HG02970 (cell line): ENCODE results near the gene VSTM2L.

Experiments used
- ATAC-seq: cut with Tn5 transposase; IDR thresholded peaks from one replicate; pipeline ENCODE4 v1.9.1; 2021; ENCODE audit warnings: mild to moderate bottlenecking, moderate library complexity, moderate number of reproducible peaks; ENCODE audit not compliant: unreplicated experiment, low FRiP score

VSTM2L gene

DNA sequence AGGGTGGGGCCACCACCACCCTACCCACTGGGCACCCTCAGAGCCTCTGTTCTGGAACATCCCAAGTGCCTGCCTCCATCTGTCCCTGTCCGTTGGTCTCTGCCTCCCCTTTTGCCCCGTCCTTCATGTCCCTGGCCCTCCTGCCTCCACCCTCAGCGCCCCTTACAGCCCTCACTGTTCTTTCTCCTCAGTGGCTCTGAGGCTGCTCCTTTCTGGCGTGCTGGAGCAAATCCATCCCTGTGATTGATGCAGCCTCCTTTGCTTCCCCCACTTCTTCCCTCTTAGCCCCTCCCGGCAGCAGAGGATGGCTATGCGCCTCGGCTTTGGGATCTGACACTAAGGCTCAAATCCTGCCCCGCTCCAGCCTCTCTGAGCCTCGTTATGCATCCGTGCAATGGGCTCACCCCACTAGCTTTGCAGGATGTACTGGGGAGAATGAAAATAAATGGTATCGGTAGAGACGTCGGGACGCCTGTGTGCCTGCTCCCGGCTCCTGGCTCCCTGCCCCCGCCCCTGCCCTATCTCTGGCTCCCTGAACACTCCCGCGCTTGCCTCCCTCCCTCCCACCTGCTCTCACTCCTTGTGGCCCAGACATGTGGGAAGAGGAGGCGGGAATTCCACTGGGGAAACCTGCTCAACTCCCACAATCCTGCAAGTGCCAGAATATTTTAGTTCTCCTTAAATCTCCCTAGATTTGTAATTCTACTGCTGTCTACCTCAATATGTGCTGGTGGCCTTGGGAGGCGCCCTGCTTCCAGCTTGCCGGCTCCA is 13.1 kb downstream of the VSTM2L start:
- ATAC-seq, result no peak

DNA sequence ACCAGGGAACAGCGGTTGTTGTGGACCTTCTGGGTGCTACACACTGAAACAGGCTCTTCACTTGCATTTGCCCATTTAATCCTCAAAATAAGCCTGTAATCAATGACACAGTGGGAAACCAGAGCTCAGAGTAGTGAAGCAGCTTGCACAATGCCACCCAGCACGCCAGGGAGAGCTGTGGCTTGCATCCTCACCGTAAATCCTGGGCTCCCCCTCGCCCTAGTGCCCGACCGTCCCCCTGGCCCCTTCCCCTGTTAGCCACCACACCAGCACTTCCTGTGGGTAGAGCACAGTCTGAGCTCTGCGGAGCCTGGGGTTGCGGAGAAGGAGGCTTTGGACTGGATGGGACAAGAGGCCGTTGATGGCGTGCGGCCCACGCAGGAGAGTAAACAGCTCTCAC is 14.5 kb downstream of the VSTM2L start:
- no peak for ATAC-seq

DNA sequence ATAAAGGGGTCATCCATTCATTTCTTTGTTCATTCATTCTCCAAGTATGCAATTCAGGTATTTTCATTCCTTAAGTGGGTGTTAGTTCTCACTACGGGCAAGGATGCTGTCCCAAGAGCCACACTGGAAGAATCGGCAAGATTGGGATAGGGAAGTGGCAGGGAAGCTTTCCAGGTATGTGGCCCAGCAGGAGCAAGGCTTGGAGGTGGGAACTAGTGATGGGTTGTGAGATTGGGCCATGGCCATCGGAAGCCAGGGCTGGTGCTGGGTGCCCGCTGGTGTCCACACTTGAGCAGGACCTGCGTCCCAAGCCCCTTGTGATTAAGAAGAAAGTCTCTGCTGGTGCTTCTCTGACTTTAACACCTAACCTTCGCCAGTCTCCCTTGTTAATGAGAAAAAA is 15.1 kb downstream of the VSTM2L start:
- ATAC-seq, result no peak

DNA sequence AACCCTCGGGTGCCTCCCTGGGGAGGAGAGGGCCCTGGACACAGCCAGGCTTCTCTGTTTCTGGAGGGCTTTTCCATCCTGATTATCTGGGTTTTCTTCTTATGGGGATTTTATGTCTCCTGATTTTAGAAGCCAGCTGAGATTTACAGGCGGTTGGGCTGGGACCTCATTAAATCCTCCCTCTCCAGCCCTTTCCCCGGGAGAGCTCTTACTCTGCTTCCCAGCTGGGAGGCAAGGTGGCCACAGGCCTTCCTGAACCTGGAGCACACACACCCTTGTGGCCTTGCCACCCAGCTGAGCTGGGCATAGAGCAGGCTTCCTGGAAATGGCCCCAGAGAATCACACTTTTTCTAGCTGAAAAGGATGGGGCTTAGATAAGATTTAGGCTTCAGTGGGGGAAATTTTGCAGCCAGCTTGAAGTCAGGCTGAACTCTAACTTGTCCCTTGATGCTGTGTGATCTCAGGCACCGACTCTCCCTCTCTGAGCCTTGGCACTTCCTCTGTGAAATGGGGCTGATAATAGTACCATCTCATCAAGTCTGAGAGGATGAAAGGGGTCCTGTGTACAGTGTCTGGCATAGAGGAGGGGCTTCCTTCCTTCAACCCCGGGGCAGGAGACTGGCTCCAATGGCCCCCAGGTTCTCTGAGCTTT is 16.6 kb downstream of the VSTM2L start:
- no peak for ATAC-seq

DNA sequence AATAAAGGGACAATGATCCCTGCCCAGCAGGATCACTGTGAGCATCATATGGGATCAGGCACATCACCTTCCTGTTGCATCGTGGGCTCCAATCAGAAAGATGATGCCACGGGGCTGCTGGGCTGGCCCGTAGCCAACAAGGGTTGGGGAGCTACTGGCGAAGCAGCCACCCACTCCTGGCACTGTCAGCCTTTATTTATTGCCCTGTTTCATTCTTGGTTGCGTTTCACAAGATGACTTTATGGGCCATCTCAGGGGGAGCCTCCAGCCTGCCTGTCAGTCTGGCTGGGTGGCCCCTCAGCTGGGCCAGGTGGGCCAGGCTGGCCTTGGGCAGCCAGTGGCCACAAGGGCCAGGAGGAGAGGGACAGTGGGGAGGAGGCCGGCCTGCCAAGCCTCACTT is 17.3 kb downstream of the VSTM2L start:
- no peak for ATAC-seq

DNA sequence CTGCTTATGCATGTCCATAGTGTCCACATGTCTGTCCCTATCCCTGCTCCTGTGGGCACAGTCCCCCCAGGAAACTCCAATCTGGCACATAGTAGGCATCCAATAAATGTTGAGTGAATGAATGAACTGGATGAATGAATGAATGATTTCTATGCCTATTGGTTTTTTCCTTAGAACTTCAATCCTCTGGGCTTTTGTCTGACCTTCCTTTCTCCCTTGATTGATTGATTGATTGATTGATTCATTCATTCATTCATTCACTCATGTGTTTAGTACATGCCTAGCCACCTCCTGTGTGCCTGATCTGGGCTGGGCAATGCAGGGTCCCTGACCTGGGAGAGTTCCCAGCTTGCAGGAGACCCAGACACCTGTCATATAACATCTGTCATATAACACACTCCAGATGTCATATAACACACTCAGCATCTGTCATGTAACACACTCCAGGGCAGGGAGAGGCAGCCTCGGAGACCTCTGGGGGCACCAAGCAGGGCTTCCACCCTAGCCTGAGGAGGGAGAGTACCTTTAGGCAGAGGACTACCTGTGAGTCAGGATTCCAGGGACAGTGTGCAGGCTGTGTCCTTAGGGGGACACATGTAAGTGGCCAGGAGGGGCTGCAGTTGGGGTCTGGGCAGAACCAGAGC is 17.9 kb downstream of the VSTM2L start:
- ATAC-seq, result no peak

DNA sequence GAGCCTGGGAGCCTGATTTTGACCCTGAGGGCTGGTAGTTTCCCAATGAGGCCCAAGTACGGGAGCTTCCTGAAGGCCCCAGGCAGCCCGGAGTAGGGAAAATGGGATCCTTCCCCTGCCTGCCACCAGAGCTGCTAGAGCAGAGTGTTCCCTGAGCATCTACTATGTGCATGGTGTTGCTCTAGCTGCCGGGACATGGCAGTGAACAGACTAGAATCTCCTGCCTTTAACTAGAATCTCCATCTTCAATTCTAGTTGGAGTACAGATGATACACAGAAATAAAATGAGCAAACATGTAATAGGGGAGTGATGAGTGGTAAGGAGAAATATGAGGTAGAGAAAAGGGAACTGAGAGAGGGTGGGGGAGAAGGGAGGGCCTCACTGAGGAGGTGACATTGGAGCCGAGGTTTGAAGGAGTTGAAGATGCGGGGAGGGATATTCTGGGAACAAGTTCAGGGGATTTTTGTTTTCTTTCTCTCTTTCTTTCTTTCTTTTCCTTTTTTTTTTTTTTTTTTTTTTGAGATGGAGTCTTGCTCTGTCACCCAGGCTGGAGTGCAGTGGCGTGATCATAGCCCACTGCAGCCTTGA is 18.5 kb downstream of the VSTM2L start:
- ATAC-seq, result no peak

DNA sequence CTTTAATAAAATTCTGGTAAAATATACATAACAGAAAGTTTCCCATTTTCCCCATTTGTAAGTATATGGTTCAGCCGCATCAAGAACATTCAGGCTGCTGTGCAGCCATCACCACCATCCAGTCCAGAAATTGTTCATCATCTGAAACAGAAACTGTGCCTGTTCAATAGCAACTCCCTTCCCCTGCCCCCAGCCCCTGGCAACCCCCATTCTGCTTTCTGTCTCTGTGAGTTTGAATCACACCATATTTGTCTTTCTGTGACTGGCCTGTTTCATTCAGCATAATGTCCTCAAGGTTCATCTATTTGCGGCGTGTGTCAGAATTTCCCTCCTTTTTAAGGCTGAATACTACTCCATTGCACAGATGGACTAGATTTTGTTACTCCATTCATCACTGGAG is 19.1 kb downstream of the VSTM2L start:
- no peak for ATAC-seq

DNA sequence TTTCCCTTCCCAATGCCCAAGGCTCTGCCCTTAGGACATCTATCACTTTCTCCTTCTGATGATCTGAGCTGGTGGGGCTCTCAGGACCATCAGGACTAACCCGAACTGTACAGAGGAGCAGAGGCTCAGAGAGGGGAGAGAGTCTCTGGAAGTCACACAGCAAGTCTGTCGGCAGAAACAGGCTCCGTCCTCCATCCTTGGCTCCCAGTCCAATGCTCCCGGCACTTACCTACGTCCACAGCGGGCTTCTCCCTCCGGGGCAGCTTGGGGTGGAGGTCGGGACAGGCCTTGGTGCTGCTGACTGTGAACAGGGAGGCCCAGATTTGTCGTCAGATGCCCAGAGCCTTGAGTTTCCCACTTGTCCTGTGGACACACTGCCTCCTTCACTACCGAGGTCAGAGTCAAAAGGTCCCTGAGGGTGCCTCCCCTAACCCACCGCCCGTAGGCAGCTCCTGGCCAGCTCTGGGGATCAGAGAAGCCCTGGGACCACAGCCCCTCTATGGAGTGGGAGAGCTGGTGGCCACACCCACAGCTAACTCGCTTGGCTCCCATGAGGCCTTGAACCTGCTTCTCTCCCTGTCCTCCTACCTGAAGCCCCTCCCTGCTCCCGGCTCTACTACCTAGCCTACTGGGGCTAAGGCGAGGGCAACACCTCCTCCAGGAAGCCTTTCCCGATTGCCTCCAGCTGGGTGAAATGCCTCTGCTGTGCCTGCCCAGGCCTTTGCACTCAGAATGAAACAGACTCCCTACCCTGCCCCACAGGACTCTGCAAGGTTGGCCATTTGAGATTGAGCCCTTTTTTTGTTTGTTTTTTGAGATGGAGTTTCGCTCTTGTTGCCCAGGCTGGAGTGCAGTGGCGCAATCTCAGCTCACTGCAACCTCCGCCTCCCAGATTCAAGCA is 22.6 kb downstream of the VSTM2L start:
- no peak for ATAC-seq

DNA sequence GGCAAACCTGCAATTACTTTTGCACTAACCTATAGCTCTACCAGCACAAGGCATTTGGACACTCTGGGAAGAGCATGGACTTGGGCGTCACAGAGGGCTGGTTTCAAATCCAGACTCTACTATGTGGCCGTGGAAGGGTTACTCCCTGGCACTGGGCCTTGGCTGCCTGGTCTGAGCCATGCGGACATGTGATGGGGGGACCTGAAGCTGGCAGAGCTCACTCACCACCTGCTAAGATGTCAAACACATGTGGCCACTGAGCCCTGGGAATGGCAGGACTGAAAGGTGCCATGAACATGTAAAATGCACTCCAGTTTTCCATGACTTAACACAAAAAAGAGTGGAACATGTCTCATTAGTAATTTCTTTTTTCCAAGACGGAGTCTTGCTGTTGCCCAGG is 23.7 kb downstream of the VSTM2L start:
- no peak for ATAC-seq

DNA sequence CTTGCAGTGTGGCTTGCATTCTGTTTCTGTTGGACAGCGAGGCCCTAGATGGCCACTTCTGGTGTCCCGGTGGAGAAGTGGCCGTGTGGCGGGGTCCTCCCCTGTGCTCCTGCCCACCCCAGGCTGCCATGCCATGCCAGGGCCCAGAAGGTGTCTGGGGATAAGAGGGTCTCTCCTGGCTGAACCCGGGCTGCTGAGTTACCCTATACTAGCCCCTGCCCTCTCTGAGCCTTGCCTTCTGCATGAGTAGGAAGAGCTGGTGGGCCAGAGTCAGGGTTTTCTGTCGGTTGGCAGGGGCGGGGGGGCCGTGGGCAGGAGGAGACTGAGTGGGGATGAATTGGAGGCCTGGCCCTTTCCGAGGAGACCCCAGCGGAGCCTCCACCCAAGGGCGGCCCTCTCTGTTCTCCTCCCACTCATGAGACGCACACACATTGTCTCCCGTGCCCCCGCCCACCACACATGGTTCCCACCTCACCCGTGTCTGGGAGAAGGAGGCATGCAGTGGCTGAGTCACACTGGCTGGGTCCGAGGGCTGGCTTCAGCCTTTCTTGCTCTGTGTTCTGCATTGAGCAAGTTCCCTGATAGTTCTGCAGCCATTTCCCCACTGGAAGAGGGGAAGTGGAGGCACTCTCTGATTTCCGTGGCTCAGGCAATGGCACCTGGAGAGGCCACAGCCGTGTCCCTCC is 24.6 kb downstream of the VSTM2L start:
- ATAC-seq, result no peak

DNA sequence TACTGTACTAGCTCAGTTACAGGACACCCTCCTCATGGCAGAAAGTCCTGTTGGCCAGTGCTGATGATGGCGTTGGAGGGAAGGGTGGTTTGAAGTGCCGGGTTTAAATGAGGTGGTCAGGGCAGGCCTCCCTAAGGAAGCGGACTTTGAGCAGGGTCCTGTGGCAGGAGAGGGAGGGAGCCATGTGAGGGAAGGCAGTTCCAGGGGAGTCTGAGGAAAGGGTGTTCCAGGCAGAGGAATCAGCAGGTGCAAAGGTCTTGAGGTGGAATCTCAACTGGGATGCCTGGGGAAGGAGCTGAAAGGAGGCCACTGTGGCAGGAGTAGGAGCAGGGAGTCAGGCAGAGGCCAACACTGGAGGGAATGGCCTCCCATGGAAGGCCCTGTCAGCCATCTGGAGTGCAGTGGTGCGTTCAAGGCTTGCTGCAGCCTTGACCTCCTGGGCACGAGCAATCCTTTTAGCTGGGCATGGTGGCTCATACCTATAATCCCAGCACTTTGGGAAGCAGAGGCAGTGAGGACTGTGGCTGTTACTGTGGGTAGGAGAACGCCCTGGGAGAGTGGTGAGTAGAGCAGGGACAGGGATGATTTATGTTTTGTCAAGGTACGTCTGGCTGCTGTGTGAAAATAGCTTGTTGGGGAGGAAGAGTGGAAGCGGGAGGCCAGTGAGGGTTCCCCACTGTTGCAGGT is 26.2 kb downstream of the VSTM2L start:
- ATAC-seq, result no peak

DNA sequence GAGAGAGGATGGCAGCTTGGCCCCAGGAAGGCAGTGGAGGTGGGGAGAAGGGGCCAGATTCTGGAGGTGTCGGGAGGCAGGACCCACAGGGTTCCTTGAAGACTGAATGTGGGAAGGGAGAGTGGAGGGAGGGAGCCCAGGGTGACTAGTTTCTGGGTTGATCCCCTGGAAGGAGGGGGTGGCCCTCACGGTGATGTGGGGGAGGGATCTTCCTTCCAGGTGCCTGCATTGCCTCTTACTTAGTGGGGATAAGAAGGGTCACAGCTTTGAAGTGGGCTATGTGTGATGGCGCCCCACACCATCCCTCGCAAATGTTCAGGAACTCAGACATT is 26.7 kb downstream of the VSTM2L start:
- ATAC-seq, result no peak

DNA sequence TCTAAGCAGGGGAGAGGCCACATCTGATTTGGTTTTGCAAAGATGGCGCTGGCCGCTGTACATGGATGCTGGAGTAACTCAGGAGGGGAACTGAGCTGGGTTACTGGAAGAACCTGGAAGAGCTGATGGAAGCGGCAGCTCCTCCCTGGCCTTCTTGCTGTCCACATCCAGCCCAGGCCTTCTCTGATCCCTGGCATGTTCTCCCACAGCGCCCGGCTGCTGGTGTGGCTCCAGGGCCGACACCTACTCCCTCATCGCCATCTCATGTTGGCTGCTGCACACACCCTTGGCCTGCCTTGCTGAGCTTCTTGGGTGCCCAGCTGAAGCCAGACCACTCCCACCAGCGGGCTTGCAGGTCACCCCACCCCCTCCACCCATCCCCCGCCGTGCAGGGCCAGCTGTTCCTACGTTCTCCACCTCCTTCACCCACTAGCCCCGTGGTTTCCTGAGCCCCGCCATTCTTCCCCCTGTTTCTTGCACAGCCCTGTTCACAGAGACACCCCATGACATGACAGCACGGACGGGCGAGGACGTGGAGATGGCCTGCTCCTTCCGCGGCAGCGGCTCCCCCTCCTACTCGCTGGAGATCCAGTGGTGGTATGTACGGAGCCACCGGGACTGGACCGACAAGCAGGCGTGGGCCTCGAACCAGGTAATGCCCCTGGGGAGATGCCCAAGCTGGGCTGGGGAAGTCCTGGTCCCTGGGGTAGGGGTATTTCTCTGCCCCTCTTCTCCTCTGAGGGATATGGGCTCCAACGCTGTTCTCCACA is 28.4 kb downstream of the VSTM2L start:
- no peak for ATAC-seq

DNA sequence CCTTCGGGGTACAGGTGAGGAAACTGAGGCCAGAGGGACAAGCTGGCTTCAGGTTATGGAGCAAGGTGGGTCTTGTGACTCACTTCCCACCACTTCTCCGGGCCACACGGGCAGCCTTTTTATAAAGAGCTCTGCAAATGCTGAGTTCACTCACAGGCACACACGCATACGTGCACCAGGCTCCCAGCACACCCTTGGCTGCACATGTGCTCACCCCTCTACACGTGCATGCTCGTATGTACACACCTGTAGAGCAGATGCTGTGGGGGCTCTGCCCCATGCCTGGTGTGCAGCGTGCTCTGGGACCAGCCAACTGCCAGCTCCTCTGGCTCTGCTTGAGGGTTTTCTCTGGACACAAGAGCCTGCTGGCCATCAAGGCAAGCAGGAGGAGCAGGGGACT is 29.1 kb downstream of the VSTM2L start:
- ATAC-seq, result no peak

DNA sequence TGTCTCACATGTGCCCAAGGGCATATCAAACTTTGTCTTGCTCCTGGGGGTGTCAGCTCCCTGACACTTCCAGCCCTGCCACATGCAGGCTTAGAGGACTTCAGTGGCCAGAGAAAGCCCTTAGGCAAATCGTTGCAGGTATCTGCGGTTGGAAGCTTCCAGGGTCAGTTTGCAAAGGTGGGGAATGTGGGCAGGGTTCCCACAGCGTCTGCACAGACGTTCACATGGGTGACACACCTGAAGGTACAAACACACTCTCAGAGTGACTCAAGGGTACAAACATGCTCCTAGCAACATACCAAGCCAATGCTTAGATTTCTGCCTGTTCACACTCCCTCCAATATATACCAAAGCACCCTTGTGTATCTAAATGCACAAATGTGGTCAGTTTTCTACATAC is 30.0 kb downstream of the VSTM2L start:
- ATAC-seq, result no peak

DNA sequence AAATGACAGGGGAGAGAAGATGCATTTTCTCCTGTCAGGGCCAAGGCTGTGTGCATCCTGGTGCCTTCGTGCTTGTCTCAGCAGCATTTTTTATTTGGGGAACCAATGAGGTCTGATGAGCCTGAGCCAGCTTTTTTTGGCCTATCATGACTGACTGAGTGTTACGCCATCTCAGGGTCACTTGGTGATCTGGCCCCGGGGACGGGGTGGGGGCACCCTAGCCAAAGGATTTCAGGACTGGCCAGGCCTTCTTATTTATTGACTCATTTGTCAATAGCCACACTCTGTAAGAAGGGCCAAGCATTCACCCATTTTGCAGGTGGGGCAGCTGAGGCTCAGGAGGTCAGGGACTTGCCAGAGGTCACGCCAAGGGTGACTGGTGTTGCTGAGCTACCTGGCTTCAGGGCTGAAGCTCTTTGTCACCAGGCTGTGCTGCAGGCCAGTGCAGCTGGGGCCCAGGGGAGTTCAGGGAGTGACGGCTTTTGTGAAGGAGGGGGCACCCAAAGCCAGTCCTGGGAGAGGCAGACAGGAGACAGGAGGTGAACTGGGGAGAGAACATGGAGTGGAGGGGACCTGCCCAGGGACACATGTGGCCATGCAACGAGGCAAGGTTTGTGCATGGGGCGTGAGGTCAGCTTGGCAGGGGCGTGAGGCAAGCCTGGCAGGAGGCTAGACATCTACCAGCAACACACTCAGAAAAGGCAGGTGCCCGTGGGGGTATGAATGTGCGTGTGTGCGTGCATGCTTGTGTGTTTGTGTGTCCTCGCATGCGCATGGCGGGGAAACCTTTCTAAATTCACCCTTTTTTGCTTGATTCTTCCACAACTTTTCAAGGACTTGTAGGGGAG is 31.1 kb downstream of the VSTM2L start:
- ATAC-seq, result no peak
